Smooth muscle cell of the brain vasculature (primary cell): ENCODE data around the gene USP7.
"Not testable (repeated sequence)": the region's sequence is repeated elsewhere in the genome, so short reads cannot be mapped to it uniquely, and the experiment has no call there.

ENCODE experiments used
- DNase-seq: peaks from one replicate; pipeline ENCODE4 v3.0.0-alpha.2; 2012; ENCODE audit warnings: low read depth, low spot score

The USP7 gene

GRCh38 chr16:8925455-8925854 is 38.3 kb downstream of the USP7 start:
- no peak for DNase-seq

- no peak for DNase-seq
Measured at GRCh38 chr16:8924214-8924613, 39.5 kb downstream of the USP7 start.

GRCh38 chr16:8923199-8923598 is 40.5 kb downstream of the USP7 start:
- DNase-seq = no peak

- DNase-seq = no peak
Measured at GRCh38 chr16:8921347-8921984, 42.2 kb downstream of the USP7 start.

GRCh38 chr16:8920645-8921346 is 42.9 kb downstream of the USP7 start:
- DNase-seq = no peak

GRCh38 chr16:8919934-8920462 is 43.7 kb downstream of the USP7 start:
- DNase-seq = no peak

- no peak for DNase-seq
Measured at GRCh38 chr16:8919089-8919933, 44.4 kb downstream of the USP7 start.

- not testable (repeated sequence) for DNase-seq
Measured at GRCh38 chr16:8917336-8917735, 46.4 kb downstream of the USP7 start.

- DNase-seq = no peak
Measured at GRCh38 chr16:8916541-8917225, 47.0 kb downstream of the USP7 start.

GRCh38 chr16:8915722-8916301 is 47.9 kb downstream of the USP7 start:
- DNase-seq = no peak

GRCh38 chr16:8914098-8914497 is 49.6 kb downstream of the USP7 start:
- no peak for DNase-seq

- no peak for DNase-seq
Measured at GRCh38 chr16:8912793-8913192, 50.9 kb downstream of the USP7 start.

GRCh38 chr16:8910811-8911210 is 52.9 kb downstream of the USP7 start:
- DNase-seq = no peak

- DNase-seq = no peak
Measured at GRCh38 chr16:8908810-8909468, 54.8 kb downstream of the USP7 start.

GRCh38 chr16:8907096-8907495 is 56.6 kb downstream of the USP7 start:
- DNase-seq = no peak

- no peak for DNase-seq
Measured at GRCh38 chr16:8905795-8906591, 57.7 kb downstream of the USP7 start.

GRCh38 chr16:8905168-8905762 is 58.4 kb downstream of the USP7 start:
- DNase-seq = no peak

- no peak for DNase-seq
Measured at GRCh38 chr16:8904018-8904430, 59.7 kb downstream of the USP7 start.

- no peak for DNase-seq
Measured at GRCh38 chr16:8903004-8903403, 60.7 kb downstream of the USP7 start.
